Astrocyte (in vitro differentiated cells and primary cell): ENCODE results near the gene CERS6. TPM values are rescaled to one million over a fixed set of nuclear protein-coding genes. Genes with fewer than 3 reads are reported as not detected.

Experiments
- DNase-seq: peaks from one replicate; pipeline ENCODE4 v3.0.0-alpha.2; 2010; ENCODE audit warnings: low read depth
- FAIRE-seq: peaks from 2 replicates; lab custom pipeline; 2011; peaks lifted over from hg19 to GRCh38; lab: Jason Lieb, UNC
- H2AFZ ChIP-seq: 2 replicates; pipeline ENCODE4 v1.6.0; 2012; ENCODE audit warnings: low read depth, low read length, inconsistent platforms
- H3K27ac ChIP-seq: 2 replicates; pipeline ENCODE4 v1.5.1; 2011; ENCODE audit warnings: low read depth, low read length, inconsistent platforms
- H3K27me3 ChIP-seq: 2 replicates; pipeline ENCODE4 v1.6.0; 2011; ENCODE audit warnings: low read length, inconsistent platforms; ENCODE audit not compliant: insufficient read depth
- H3K36me3 ChIP-seq: 2 replicates; pipeline ENCODE4 v1.5.1; 2011; ENCODE audit warnings: low read length, inconsistent platforms; ENCODE audit not compliant: insufficient read depth
- H3K4me1 ChIP-seq: 2 replicates; pipeline ENCODE4 v1.5.1; 2011; ENCODE audit warnings: low read length, inconsistent platforms; ENCODE audit not compliant: insufficient read depth
- H3K4me2 ChIP-seq: 2 replicates; pipeline ENCODE4 v1.6.0; 2012; ENCODE audit warnings: low read length, inconsistent platforms
- H3K4me3 ChIP-seq: 2 replicates; pipeline ENCODE4 v1.5.1; 2011; ENCODE audit warnings: low read depth, mild to moderate bottlenecking, low read length, inconsistent platforms; ENCODE audit not compliant: insufficient read depth
- H3K79me2 ChIP-seq: 2 replicates; pipeline ENCODE4 v1.6.0; 2012; ENCODE audit warnings: mild to moderate bottlenecking, low read length, inconsistent platforms; ENCODE audit not compliant: insufficient read depth
- H3K9ac ChIP-seq: 2 replicates; pipeline ENCODE4 v1.6.0; 2012; ENCODE audit warnings: mild to moderate bottlenecking, low read length, inconsistent platforms
- H3K9me3 ChIP-seq: 2 replicates; pipeline ENCODE4 v1.5.1; 2012; ENCODE audit warnings: low read depth, mild to moderate bottlenecking, low read length, inconsistent platforms; ENCODE audit not compliant: insufficient read depth
- H4K20me1 ChIP-seq: 2 replicates; pipeline ENCODE4 v1.6.0; 2012; ENCODE audit warnings: low read length, inconsistent platforms; ENCODE audit not compliant: insufficient read depth
- H3K27ac Mint-ChIP-seq: one replicate; pipeline ENCODE4 v1.8.0; 2021; ENCODE audit warnings: mild to moderate bottlenecking, mixed read lengths; ENCODE audit not compliant: unreplicated experiment
- H3K27me3 Mint-ChIP-seq: one replicate; pipeline ENCODE4 v1.8.0; 2021; ENCODE audit warnings: low read depth, mixed read lengths; ENCODE audit not compliant: unreplicated experiment
- H3K36me3 Mint-ChIP-seq: one replicate; pipeline ENCODE4 v1.8.0; 2021; ENCODE audit warnings: low read depth, mixed read lengths; ENCODE audit not compliant: unreplicated experiment
- H3K4me1 Mint-ChIP-seq: one replicate; pipeline ENCODE4 v1.8.0; 2021; ENCODE audit warnings: low read depth, mixed read lengths; ENCODE audit not compliant: unreplicated experiment
- H3K4me3 Mint-ChIP-seq: one replicate; pipeline ENCODE4 v1.8.0; 2021; ENCODE audit warnings: mild to moderate bottlenecking, moderate library complexity, mixed read lengths; ENCODE audit not compliant: unreplicated experiment
- H3K9me3 Mint-ChIP-seq: one replicate; pipeline ENCODE4 v1.8.0; 2021; ENCODE audit warnings: mild to moderate bottlenecking, mixed read lengths; ENCODE audit not compliant: unreplicated experiment
- EZH2 ChIP-seq: IDR thresholded peaks from 2 replicates; pipeline ENCODE4 v1.6.1; 2012; ENCODE audit warnings: mild to moderate bottlenecking, low read length, inconsistent platforms; ENCODE audit not compliant: insufficient read depth
- total RNA-seq: library from RNA; stranded (reverse); gene quantifications from 2 replicates; pipeline ENCODE4 v1.2.1, GENCODE V29; 2021
- TF ChIP-seq, protein P1 (sequence below): IDR thresholded peaks from 2 replicates; pipeline ENCODE4 v1.5.1; 2011; ENCODE audit warnings: low read depth, mild to moderate bottlenecking, inconsistent platforms, low read length, moderate library complexity; ENCODE audit not compliant: insufficient read depth

CERS6 gene
- total RNA-seq, 1 donor from 2014 or later = 23.4 TPM

DNA sequence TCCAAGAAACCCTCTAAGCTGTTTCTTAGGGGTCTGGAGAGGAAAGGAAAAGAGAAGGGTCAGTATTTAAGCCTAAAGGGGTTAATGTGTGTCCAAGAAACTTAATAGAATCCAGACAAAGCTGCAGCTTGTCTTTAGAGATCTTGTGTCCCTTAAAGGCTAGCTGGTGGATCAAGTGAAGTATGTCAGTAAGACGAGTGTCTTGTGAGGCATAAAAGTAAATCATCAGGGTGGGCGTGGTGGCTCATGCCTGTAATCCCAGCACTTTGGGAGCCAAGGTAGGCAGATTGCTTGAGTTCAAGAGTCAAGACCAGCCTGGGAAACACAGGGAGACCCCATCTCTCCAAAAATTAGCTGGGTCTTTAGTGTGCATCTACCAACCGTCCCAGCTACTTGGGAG lies 47.8 kb downstream of the CERS6 start:
- no peaks in the 10 kb centered on the region for H3K36me3 ChIP-seq
- no peak overlapping the region for H3K27ac Mint-ChIP-seq

DNA sequence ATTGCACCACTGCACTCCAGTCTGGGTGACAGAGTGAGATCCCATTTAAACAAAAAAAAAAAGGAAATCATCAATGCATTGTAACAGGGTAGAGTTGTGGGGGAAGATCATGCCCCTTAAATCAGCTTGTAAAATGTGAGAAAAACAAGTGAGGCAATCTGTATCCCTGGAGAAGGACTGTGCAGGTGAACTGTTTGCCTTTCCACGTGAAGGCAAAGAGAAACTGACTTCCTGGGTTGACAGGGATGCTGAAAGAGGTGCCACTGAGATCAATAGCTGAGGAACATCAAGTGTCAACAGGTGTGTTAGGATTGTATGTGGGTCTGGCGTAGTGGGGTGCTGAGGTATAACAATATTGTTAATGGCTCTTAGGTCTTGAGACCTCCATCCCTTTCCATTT lies 48.3 kb downstream of the CERS6 start:
- H3K9me3 Mint-ChIP-seq = peaks cover 3% of the 10 kb centered on the region
- H3K4me3 Mint-ChIP-seq = no peak overlapping the region
- DNase-seq = no peak

More for the DNA sequence above, 47.8 kb downstream of the CERS6 start:
- H3K4me3 ChIP-seq = no peak overlapping the region
- no peaks in the 10 kb centered on the region for H3K9me3 ChIP-seq
- no peak for FAIRE-seq
- DNase-seq = no peak
- H3K4me1 ChIP-seq = no peaks in the 10 kb centered on the region
- no peak overlapping the region for H3K27ac ChIP-seq
- no peaks in the 10 kb centered on the region for H3K27me3 ChIP-seq
- no peak overlapping the region for H3K9ac ChIP-seq
- H3K27me3 Mint-ChIP-seq = no peaks in the 10 kb centered on the region
- peaks cover 3% of the 10 kb centered on the region for H3K36me3 Mint-ChIP-seq
- peaks cover 3% of the 10 kb centered on the region for H3K9me3 Mint-ChIP-seq
- peaks cover 8% of the 10 kb centered on the region for H3K4me1 Mint-ChIP-seq
- H3K79me2 ChIP-seq = no peaks in the 10 kb centered on the region
- H2AFZ ChIP-seq = no peak overlapping the region
- TF ChIP-seq, protein P1, sequence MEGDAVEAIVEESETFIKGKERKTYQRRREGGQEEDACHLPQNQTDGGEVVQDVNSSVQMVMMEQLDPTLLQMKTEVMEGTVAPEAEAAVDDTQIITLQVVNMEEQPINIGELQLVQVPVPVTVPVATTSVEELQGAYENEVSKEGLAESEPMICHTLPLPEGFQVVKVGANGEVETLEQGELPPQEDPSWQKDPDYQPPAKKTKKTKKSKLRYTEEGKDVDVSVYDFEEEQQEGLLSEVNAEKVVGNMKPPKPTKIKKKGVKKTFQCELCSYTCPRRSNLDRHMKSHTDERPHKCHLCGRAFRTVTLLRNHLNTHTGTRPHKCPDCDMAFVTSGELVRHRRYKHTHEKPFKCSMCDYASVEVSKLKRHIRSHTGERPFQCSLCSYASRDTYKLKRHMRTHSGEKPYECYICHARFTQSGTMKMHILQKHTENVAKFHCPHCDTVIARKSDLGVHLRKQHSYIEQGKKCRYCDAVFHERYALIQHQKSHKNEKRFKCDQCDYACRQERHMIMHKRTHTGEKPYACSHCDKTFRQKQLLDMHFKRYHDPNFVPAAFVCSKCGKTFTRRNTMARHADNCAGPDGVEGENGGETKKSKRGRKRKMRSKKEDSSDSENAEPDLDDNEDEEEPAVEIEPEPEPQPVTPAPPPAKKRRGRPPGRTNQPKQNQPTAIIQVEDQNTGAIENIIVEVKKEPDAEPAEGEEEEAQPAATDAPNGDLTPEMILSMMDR = no peak
- TF ChIP-seq EZH2 = no peak
- H4K20me1 ChIP-seq = peaks cover 8% of the 10 kb centered on the region
- H3K4me3 Mint-ChIP-seq = no peak overlapping the region
- H3K4me2 ChIP-seq = no peak overlapping the region

DNA sequence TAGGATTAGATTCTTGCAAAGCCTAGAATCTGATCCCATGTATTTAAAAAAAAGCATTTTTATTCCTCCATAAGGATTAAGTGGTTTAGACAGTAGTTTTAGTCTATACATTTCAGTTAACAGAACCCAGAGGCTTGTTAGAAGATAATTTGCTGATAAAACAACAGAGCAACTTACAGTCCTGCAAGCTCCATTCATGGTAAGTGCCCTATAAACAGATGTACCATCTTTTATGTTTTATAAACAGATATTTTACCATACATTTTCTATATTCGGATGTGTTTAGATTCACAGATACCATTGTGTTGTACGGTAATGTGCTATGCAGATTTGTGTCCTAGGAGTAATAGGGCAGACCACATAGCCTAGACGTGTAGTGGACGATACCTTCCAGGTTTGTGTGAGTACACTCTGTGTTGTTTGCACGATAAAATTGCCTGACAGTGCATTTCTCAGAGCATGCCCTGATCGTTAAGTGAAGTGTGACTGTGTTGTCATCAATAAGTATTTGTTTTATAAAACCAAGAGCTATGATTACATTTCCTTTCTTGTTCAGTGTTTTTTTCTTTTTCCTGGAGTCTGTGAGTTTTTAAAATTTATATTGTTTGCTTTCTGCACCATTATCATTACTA lies 54.2 kb downstream of the CERS6 start:
- Histone ChIP-seq H3K9ac (no peak overlapping the region), H3K4me1 (peaks cover 3% of the 10 kb centered on the region), H3K27ac (no peak overlapping the region), H3K9me3 (no peaks in the 10 kb centered on the region), H3K79me2 (no peaks in the 10 kb centered on the region), H3K36me3 (no peaks in the 10 kb centered on the region), H3K4me3 (no peak overlapping the region), H3K4me2 (no peak overlapping the region), H2AFZ (no peak overlapping the region), H3K27me3 (no peaks in the 10 kb centered on the region), H4K20me1 (peaks cover 4% of the 10 kb centered on the region)
- DNase-seq (no peak), FAIRE-seq (no peak)
- Mint-ChIP-seq H3K27ac (no peak overlapping the region), H3K4me1 (peaks cover 14% of the 10 kb centered on the region), H3K9me3 (no peaks in the 10 kb centered on the region), H3K36me3 (no peaks in the 10 kb centered on the region), H3K4me3 (no peak overlapping the region), H3K27me3 (no peaks in the 10 kb centered on the region)
- no peak for TF ChIP-seq EZH2
- TF ChIP-seq, protein P1 = no peak

More for the DNA sequence above, 48.3 kb downstream of the CERS6 start:
- Histone ChIP-seq H3K27me3 (no peaks in the 10 kb centered on the region), H3K36me3 (no peaks in the 10 kb centered on the region), H3K4me3 (no peak overlapping the region), H3K9me3 (no peaks in the 10 kb centered on the region), H3K4me1 (no peaks in the 10 kb centered on the region), H3K9ac (no peak overlapping the region), H3K27ac (no peak overlapping the region), H2AFZ (no peak overlapping the region), H3K79me2 (no peaks in the 10 kb centered on the region), H3K4me2 (no peak overlapping the region), H4K20me1 (peaks cover 8% of the 10 kb centered on the region)
- Mint-ChIP-seq H3K27ac (no peak overlapping the region), H3K36me3 (peaks cover 3% of the 10 kb centered on the region), H3K27me3 (no peaks in the 10 kb centered on the region), H3K4me1 (peaks cover 8% of the 10 kb centered on the region)
- no peak for FAIRE-seq
- no peak for TF ChIP-seq EZH2
